ENCODE results near the gene RB1. TPM values are rescaled to one million over a fixed set of nuclear protein-coding genes. Genes with fewer than 3 reads are reported as not detected.
A peak's percentile ranks its signal among the peaks of the same experiment; 100 is the strongest.

Gene RB1
- total RNA-seq (10 to 100 TPM; 18.0 to 37.1 (median 23.6) TPM), polyA plus RNA-seq (10 to 100 TPM; 12.1 to 13.5 TPM), total RNA-seq (34.7 reads per million, percentile 63 among the genes with 10 or more reads in this experiment)

DNA sequence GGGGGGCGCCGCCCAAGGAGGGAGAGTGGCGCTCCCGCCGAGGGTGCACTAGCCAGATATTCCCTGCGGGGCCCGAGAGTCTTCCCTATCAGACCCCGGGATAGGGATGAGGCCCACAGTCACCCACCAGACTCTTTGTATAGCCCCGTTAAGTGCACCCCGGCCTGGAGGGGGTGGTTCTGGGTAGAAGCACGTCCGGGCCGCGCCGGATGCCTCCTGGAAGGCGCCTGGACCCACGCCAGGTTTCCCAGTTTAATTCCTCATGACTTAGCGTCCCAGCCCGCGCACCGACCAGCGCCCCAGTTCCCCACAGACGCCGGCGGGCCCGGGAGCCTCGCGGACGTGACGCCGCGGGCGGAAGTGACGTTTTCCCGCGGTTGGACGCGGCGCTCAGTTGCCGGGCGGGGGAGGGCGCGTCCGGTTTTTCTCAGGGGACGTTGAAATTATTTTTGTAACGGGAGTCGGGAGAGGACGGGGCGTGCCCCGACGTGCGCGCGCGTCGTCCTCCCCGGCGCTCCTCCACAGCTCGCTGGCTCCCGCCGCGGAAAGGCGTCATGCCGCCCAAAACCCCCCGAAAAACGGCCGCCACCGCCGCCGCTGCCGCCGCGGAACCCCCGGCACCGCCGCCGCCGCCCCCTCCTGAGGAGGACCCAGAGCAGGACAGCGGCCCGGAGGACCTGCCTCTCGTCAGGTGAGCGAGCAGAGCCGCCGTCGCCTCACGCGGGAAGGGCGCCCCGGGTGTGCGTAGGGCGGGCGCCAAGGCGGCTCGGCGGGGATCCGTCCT, at the start of gene RB1:
TSS of gene RB1 (plus strand) at position 393 of the 784 bp plus-strand sequence. CDS start at position 555, 162 bp downstream.
- intact Hi-C loops (cut with micrococcal nuclease) = loop anchor here (1.0 to 10.0 kb wide), 23 partner anchors 17 to 1489 kb away; partner anchors contain the start of genes ITM2B (in 2 of the 2), MED4 (in 2 of the 2), CAB39L (in 1 of the 2) and CYSLTR2 (in 1 of the 2)
- peak; percentile 92 for ATAC-seq
- Mint-ChIP-seq H3K4me1 (peaks cover 16 to 47% (median 40%) of the 10 kb centered on the region in 7 donors), H3K27ac (peak within 1 kb of the TSS; percentile 93 to 98 (median 97)), H3K4me3 (peak within 1 kb of the TSS; percentile 76 to 99 (median 94)), H3K36me3 (peaks cover 0 to 26% (median 5%) of the 10 kb centered on the region in 5 donors), H3K9me3 (peaks cover 0 to 4% (median 0%) of the 10 kb centered on the region in 11 donors), H3K27me3 (no peaks in the 10 kb centered on the region)
- H3K36me3 ChIP-seq (ENCODE audit: control insufficient read depth in 2 of 3, insufficient read depth in 3 of 3, low read length in 3 of 3) = no peaks in the 10 kb centered on the region
- ChIA-PET CTCF (interaction anchor here (0.9 to 1.0 kb wide), 2 partner anchors 176 to 177 kb away, joined by 3 read pairs; no protein-coding TSS in a partner anchor), POLR2A (interaction anchor here (0.7 to 2.4 kb wide), 13 partner anchors 10 to 229 kb away, joined by 3 to 7 read pairs (median 4); partner anchors contain the start of genes MED4 and RCBTB2)
- H3K4me3 ChIP-seq (ENCODE audit: low read length) = peak within 1 kb of the TSS; percentile 85
- DNase-seq = peak; percentile 85 to 92 (median 89)
- H3K27ac ChIP-seq (ENCODE audit: low read depth, low read length) = peak within 1 kb of the TSS; percentile 99
- no peaks in the 10 kb centered on the region for H3K27me3 ChIP-seq (ENCODE audit: control insufficient read depth in 2 of 2, insufficient read depth in 2 of 2, low read length in 2 of 2)
- H3K4me1 ChIP-seq (ENCODE audit: control insufficient read depth in 2 of 2, insufficient read depth in 2 of 2, low read length in 2 of 2) = peaks cover 10 to 15% of the 10 kb centered on the region in 2 donors
- no peaks in the 10 kb centered on the region for H3K9me3 ChIP-seq (ENCODE audit: control insufficient read depth in 2 of 3, low read length in 3 of 3)

GRCh38 chr13:48253849-48254248, 49.7 kb upstream of the RB1 start:
- Histone ChIP-seq H3K4me3 (ENCODE audit: low read length) (no peak overlapping the region), H3K4me1 (ENCODE audit: control insufficient read depth in 2 of 2, insufficient read depth in 2 of 2, low read length in 2 of 2) (peaks cover 4 to 39% of the 10 kb centered on the region in 2 donors), H3K36me3 (ENCODE audit: control insufficient read depth in 2 of 3, insufficient read depth in 3 of 3, low read length in 3 of 3) (peaks cover 23 to 44% (median 27%) of the 10 kb centered on the region in 3 experiments), H3K9me3 (ENCODE audit: control insufficient read depth in 2 of 3, low read length in 3 of 3) (no peaks in the 10 kb centered on the region), H3K27ac (ENCODE audit: low read depth, low read length) (no peak overlapping the region), H3K27me3 (ENCODE audit: control insufficient read depth in 2 of 2, insufficient read depth in 2 of 2, low read length in 2 of 2) (no peaks in the 10 kb centered on the region)
- Mint-ChIP-seq H3K27ac (peak overlapping the region in 7 of 9 donors; percentile 2 to 84 (median 21)), H3K4me3 (peak overlapping the region in 3 of 10 donors; percentile 3 to 36 (median 14)), H3K4me1 (peaks cover 7 to 89% (median 76%) of the 10 kb centered on the region in 7 donors), H3K9me3 (no peaks in the 10 kb centered on the region), H3K36me3 (peaks cover 3 to 58% (median 30%) of the 10 kb centered on the region in 5 donors), H3K27me3 (no peaks in the 10 kb centered on the region)
- no peak for DNase-seq
- intact Hi-C loops (cut with micrococcal nuclease) = no loop called here
- CTCF ChIA-PET = interaction anchor here (1.0 kb wide), 1 partner anchor 126 kb away, joined by 4 read pairs; no protein-coding TSS in a partner anchor
- no peak for ATAC-seq
- POLR2A ChIA-PET = interaction anchor here (0.7 kb wide), 1 partner anchor 22 kb away, joined by 3 read pairs; no protein-coding TSS in a partner anchor

DNA sequence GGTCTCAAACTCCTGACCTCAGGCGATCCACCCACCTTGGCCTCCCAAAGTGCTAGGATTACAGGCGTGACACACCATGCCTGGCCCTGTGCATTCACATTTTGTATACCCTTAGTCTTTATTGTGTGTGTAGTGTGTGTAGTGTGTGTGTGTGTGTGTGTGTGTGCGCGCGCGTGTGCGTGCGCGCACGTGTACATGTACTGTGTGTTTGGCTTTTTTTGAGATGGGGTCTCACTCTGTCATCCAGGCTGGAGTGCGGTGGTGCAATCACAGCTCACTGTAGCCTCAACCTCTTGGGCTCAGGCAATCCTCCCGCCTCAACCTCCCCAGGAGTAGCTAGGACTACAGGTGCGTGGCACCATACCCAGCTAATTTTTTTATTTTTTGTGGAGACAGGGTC, 48.5 kb upstream of the RB1 start:
- H3K27ac Mint-ChIP-seq = peak overlapping the region in 3 of 9 donors; percentile 8 to 72 (median 67)

DNA sequence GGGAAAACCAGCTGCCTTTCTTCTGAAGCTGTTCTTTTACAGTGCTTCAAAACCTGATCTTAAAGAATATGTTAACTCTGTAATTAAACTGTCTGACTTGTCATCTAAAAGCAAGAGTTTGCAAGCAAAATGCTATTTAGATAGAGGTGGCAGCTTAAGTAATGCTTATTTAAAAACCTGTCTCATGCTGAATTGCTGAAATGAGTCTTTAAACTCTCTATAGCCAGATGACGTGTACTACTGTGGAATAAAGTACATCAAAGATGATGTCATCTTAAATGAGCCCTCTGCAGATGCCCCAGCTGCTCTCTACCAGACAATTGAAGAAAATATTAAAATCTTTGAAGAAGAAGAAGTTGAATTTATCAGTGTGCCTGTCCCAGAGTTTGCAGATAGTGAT, 47.6 kb upstream of the RB1 start:
- no peaks in the 10 kb centered on the region for H3K27me3 Mint-ChIP-seq
- H3K4me3 ChIP-seq (ENCODE audit: low read length) = no peak overlapping the region
- DNase-seq (no peak), ATAC-seq (no peak)
- no peak overlapping the region for H3K4me3 Mint-ChIP-seq
- H3K27ac Mint-ChIP-seq = peak overlapping the region in 7 of 9 donors; percentile 51 to 84 (median 56)
- H3K4me1 ChIP-seq (ENCODE audit: control insufficient read depth in 2 of 2, insufficient read depth in 2 of 2, low read length in 2 of 2) = peaks cover 4 to 27% of the 10 kb centered on the region in 2 donors
- CTCF ChIA-PET = no interaction called here
- H3K36me3 Mint-ChIP-seq = peaks cover 8 to 68% (median 48%) of the 10 kb centered on the region in 5 donors
- intact Hi-C loops (cut with micrococcal nuclease) = loop anchor here in 1 of 2 donors (1.0 to 2.0 kb wide), 2 partner anchors 9 to 19 kb away; no protein-coding TSS in a partner anchor
- no peaks in the 10 kb centered on the region for H3K9me3 ChIP-seq (ENCODE audit: control insufficient read depth in 2 of 3, low read length in 3 of 3)
- peaks cover 7 to 88% (median 77%) of the 10 kb centered on the region in 7 donors for H3K4me1 Mint-ChIP-seq
- H3K27ac ChIP-seq (ENCODE audit: low read depth, low read length) = peak overlapping the region; percentile 9
- peaks cover 27 to 59% (median 27%) of the 10 kb centered on the region in 3 experiments for H3K36me3 ChIP-seq (ENCODE audit: control insufficient read depth in 2 of 3, insufficient read depth in 3 of 3, low read length in 3 of 3)
- no peaks in the 10 kb centered on the region for H3K9me3 Mint-ChIP-seq
- H3K27me3 ChIP-seq (ENCODE audit: control insufficient read depth in 2 of 2, insufficient read depth in 2 of 2, low read length in 2 of 2) = no peaks in the 10 kb centered on the region
- POLR2A ChIA-PET = interaction anchor here (0.8 to 1.3 kb wide), 2 partner anchors 10 to 20 kb away, joined by 4 read pairs; no protein-coding TSS in a partner anchor

More for the DNA sequence above, 48.5 kb upstream of the RB1 start:
- H3K27me3 Mint-ChIP-seq = no peaks in the 10 kb centered on the region
- H3K4me1 Mint-ChIP-seq = peaks cover 7 to 89% (median 76%) of the 10 kb centered on the region in 7 donors
- Histone ChIP-seq H3K4me1 (ENCODE audit: control insufficient read depth in 2 of 2, insufficient read depth in 2 of 2, low read length in 2 of 2) (peaks cover 4 to 30% of the 10 kb centered on the region in 2 donors), H3K4me3 (ENCODE audit: low read length) (no peak overlapping the region), H3K27me3 (ENCODE audit: control insufficient read depth in 2 of 2, insufficient read depth in 2 of 2, low read length in 2 of 2) (no peaks in the 10 kb centered on the region), H3K27ac (ENCODE audit: low read depth, low read length) (no peak overlapping the region), H3K9me3 (ENCODE audit: control insufficient read depth in 2 of 3, low read length in 3 of 3) (no peaks in the 10 kb centered on the region), H3K36me3 (ENCODE audit: control insufficient read depth in 2 of 3, insufficient read depth in 3 of 3, low read length in 3 of 3) (peaks cover 27 to 56% (median 27%) of the 10 kb centered on the region in 3 experiments)
- H3K36me3 Mint-ChIP-seq = peaks cover 3 to 62% (median 42%) of the 10 kb centered on the region in 5 donors
- ATAC-seq = no peak
- CTCF ChIA-PET = interaction anchor here (0.6 kb wide), 1 partner anchor 320 kb away, joined by 4 read pairs; no protein-coding TSS in a partner anchor
- no peak for DNase-seq
- peak overlapping the region in 1 of 10 donors; percentile 18 for H3K4me3 Mint-ChIP-seq
- H3K9me3 Mint-ChIP-seq = no peaks in the 10 kb centered on the region
- intact Hi-C loops (cut with micrococcal nuclease) = no loop called here
- POLR2A ChIA-PET = interaction anchor here (1.3 kb wide), 1 partner anchor 19 kb away, joined by 4 read pairs; no protein-coding TSS in a partner anchor

DNA sequence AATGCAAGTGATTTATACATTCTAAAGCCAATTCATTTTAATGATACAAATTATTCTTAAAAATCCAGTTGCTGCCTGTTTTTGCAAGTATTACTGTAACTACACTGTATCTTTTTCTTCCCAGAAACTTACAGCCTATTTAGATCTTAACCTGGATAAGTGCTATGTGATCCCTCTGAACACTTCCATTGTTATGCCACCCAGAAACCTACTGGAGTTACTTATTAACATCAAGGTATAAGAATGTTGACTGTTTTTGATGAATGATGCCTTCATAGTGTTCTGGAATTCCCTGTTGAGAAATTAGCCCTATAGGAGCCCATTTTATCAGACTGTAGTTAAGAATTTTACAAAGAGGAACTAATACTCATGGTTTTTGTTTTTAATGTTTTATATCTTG, 45.5 kb upstream of the RB1 start:
- Histone ChIP-seq H3K36me3 (ENCODE audit: control insufficient read depth in 2 of 3, insufficient read depth in 3 of 3, low read length in 3 of 3) (peaks cover 28 to 73% (median 36%) of the 10 kb centered on the region in 3 experiments), H3K9me3 (ENCODE audit: control insufficient read depth in 2 of 3, low read length in 3 of 3) (no peaks in the 10 kb centered on the region), H3K4me3 (ENCODE audit: low read length) (no peak overlapping the region), H3K4me1 (ENCODE audit: control insufficient read depth in 2 of 2, insufficient read depth in 2 of 2, low read length in 2 of 2) (peaks cover 4 to 7% of the 10 kb centered on the region in 2 donors), H3K27me3 (ENCODE audit: control insufficient read depth in 2 of 2, insufficient read depth in 2 of 2, low read length in 2 of 2) (no peaks in the 10 kb centered on the region), H3K27ac (ENCODE audit: low read depth, low read length) (no peak overlapping the region)
- Mint-ChIP-seq H3K4me3 (no peak overlapping the region), H3K27me3 (no peaks in the 10 kb centered on the region), H3K27ac (peak overlapping the region in 3 of 9 donors; percentile 47 to 78 (median 67)), H3K4me1 (peaks cover 5 to 88% (median 71%) of the 10 kb centered on the region in 7 donors), H3K9me3 (no peaks in the 10 kb centered on the region), H3K36me3 (peaks cover 13 to 72% (median 55%) of the 10 kb centered on the region in 5 donors)
- DNase-seq = no peak
- ChIA-PET CTCF (no interaction called here), POLR2A (interaction anchor here (0.9 kb wide), 1 partner anchor 19 kb away, joined by 3 read pairs; no protein-coding TSS in a partner anchor)
- ATAC-seq = no peak
- intact Hi-C loops (cut with micrococcal nuclease) = no loop called here

DNA sequence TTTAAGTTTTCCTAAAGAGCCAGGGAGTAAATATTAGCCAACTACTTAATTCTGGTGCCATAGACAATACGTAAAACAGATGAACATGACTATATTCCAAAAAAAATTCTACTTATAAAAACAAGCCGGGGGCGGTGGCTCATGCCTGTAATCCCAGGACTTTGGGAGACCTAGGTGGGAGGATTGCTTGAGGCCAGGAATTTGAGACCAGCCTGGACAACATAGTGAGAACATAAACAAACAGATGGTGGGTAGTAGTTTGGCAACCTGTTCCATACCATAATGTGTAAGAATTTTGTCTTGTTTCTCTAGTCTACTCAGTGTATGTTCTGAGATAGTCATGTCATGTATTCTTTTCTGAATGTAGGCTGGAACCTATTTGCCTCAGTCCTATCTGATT, 45.1 kb upstream of the RB1 start:
- DNase-seq (no peak), ATAC-seq (no peak)
- Histone ChIP-seq H3K4me3 (ENCODE audit: low read length) (no peak overlapping the region), H3K27ac (ENCODE audit: low read depth, low read length) (no peak overlapping the region), H3K9me3 (ENCODE audit: control insufficient read depth in 2 of 3, low read length in 3 of 3) (no peaks in the 10 kb centered on the region), H3K4me1 (ENCODE audit: control insufficient read depth in 2 of 2, insufficient read depth in 2 of 2, low read length in 2 of 2) (peaks cover 4 to 11% of the 10 kb centered on the region in 2 donors), H3K27me3 (ENCODE audit: control insufficient read depth in 2 of 2, insufficient read depth in 2 of 2, low read length in 2 of 2) (no peaks in the 10 kb centered on the region), H3K36me3 (ENCODE audit: control insufficient read depth in 2 of 3, insufficient read depth in 3 of 3, low read length in 3 of 3) (peaks cover 32 to 77% (median 36%) of the 10 kb centered on the region in 3 experiments)
- CTCF ChIA-PET = no interaction called here
- intact Hi-C loops (cut with micrococcal nuclease) = no loop called here
- Mint-ChIP-seq H3K9me3 (no peaks in the 10 kb centered on the region), H3K4me1 (peaks cover 5 to 88% (median 71%) of the 10 kb centered on the region in 7 donors), H3K27me3 (no peaks in the 10 kb centered on the region), H3K36me3 (peaks cover 13 to 76% (median 60%) of the 10 kb centered on the region in 5 donors), H3K4me3 (no peak overlapping the region), H3K27ac (peak overlapping the region in 5 of 9 donors; percentile 9 to 78 (median 47))
- POLR2A ChIA-PET = no interaction called here

Measured in naive thymus-derived CD4-positive, alpha-beta T cell (primary cell).